ENCODE results near the gene SCT. TPM values are rescaled to one million over a fixed set of nuclear protein-coding genes. Genes with fewer than 3 reads are reported as not detected.

Gene SCT
- total RNA-seq, 1 donor from 2014 or later, result 74.6 TPM

DNA sequence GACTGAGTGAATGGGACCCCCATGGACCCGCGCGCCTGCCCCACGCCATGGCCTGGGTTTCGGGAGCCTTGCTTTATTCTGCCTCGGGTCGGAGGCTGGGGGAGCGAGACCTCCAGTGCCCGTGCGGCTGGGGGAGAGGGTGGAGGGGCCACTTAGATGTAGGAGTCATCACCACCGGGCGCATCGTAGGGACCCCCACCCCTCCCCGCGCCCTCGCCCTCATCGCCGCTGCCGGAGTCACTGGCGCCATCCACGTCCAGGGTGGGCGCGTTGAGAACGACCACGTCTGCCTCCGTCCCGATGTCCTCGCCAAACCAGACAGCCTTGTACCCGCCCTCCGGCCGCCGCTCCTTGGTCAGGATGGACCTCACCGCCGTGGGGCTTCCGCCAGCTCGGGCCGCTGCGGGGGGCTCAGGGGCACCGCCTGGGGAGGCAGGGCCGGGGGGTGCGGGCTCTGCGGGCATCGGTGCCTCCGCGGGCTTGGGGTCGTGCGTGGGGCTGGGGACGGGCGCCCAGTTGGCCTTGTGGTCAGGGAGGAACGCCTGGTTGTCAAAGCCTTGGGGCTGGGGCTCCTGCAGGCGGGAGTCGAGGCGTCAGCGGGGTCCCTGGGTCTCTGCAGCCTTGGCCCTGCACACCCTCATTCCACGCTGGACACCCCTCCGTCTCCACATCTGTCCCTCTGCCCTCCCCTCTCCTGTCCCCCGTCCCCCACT, 9.6 kb downstream of the SCT start:
- no peak overlapping the region for H3K27ac ChIP-seq (ENCODE audit: low read depth, low read length)
- H3K9me3 ChIP-seq (ENCODE audit: control insufficient read depth in 3 of 3, low read length in 3 of 3), result no peaks in the 10 kb centered on the region
- H3K36me3 ChIP-seq (ENCODE audit: control insufficient read depth in 3 of 3, insufficient read depth in 3 of 3, low read length in 3 of 3), result peaks cover 7 to 11% (median 9%) of the 10 kb centered on the region in 3 donors
- no peak overlapping the region for H3K9ac ChIP-seq (ENCODE audit: low read depth in 1 of 3, low read length in 3 of 3)
- no peak overlapping the region for H3K4me3 ChIP-seq (ENCODE audit: low read length in 3 of 3)
- H3K4me1 ChIP-seq (ENCODE audit: control insufficient read depth in 3 of 3, insufficient read depth in 3 of 3, low read length in 3 of 3), result peaks cover 29 to 34% (median 29%) of the 10 kb centered on the region in 3 donors
- H3K27me3 ChIP-seq (ENCODE audit: control insufficient read depth in 3 of 3, insufficient read depth in 3 of 3, low read length in 3 of 3), result no peaks in the 10 kb centered on the region

DNA sequence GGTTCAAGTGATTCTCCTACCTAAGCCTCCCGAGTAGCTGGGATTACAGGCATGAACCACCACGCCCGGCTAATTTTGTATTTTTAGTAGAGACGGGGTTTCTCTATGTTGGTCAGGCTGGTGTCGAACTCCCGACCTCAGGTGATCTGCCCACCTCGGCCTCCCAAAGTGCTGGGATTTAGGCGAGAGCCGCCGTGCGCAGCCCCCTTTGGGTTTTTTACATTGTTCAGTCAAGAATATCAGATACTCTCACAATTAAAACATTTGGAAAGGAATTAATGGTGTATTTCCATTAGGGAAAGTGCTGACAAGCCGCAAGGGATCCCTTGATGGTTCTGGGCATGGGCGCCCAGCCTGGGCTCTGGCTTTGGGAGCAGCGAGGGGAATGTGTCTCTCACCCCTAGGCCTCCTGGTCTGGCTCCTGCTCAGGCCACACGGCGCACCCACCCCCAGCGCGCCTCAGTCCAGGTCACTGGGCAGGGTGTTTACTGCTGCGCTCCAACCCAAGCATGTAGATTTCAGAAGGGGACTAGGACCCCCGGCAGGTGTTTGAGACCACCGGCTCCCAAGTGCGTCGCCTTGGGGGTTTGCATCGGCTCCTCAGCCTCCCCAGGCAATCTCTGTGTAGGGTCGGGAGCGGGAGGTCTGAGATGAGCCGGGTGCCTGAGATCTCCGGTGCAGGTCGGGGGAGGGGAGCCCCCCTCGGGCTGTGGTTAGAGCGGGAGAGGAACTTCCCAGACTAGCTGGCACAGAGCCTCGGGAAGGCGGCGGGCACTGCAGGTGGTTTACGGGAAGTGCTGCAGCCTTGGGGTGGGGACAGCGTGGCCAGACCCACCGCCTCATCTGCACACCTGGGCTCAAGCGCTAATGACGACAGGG, 10.4 kb downstream of the SCT start:
- Histone ChIP-seq H3K4me3 (ENCODE audit: low read length in 3 of 3) (peak overlapping the region; percentile 61 to 94 (median 91)), H3K4me1 (ENCODE audit: control insufficient read depth in 3 of 3, insufficient read depth in 3 of 3, low read length in 3 of 3) (peaks cover 35 to 42% (median 35%) of the 10 kb centered on the region in 3 donors), H3K36me3 (ENCODE audit: control insufficient read depth in 3 of 3, insufficient read depth in 3 of 3, low read length in 3 of 3) (peaks cover 7 to 16% (median 14%) of the 10 kb centered on the region in 3 donors), H3K9ac (ENCODE audit: low read depth in 1 of 3, low read length in 3 of 3) (no peak overlapping the region), H3K27me3 (ENCODE audit: control insufficient read depth in 3 of 3, insufficient read depth in 3 of 3, low read length in 3 of 3) (no peaks in the 10 kb centered on the region), H3K27ac (ENCODE audit: low read depth, low read length) (peak overlapping the region; percentile 51), H3K9me3 (ENCODE audit: control insufficient read depth in 3 of 3, low read length in 3 of 3) (no peaks in the 10 kb centered on the region)

DNA sequence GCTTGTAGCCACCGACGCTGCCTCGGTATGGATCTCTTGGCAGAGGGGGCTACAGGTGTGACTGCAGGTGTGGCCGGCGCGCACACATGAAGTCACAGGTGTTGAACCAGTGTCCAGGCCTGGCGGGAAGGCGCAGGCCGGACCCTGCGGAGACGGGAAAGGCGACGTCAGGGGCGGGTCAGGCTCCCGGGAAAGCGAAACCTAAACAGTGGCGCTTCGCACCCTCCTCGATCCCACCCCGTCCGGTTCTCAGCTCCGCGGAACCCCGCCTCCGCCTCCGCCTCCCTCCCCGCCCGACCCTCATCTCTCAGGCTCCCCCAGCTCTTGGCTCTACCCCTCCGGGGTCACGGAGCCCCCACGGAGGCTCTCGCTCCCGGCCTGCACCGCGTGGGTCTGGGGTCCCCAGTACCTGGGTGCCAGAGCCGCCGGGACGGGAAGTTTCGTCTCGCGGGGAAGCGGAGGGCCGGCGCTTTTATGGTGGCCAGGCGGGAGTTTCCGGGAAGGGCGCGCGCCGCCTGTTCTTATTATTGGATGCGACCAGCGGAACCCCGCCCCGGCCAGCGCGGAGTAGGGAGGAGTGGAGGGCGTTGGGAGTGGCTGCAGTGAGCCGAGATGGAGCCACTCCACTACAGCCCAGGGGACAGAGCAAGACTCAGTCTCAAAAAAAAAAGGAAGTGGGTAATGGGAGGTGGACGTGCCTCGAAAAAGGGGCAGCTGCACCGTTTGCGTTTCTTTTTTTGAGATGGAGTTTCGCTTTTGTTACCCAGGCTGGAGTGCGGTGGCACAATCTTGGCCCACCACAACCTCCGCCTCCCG, 11.3 kb downstream of the SCT start, which contains the start of gene IRF7:
Gene IRF7 (minus strand): TSS at position 447 of the 816 bp plus-strand sequence. CDS start 586 bp downstream, outside the sequence.
- Histone ChIP-seq H3K4me1 (ENCODE audit: control insufficient read depth in 3 of 3, insufficient read depth in 3 of 3, low read length in 3 of 3) (peaks cover 35 to 44% (median 37%) of the 10 kb centered on the region in 3 donors), H3K27ac (ENCODE audit: low read depth, low read length) (peak within 1 kb of the TSS; percentile 92), H3K4me3 (ENCODE audit: low read length in 3 of 3) (peak within 1 kb of the TSS; percentile 85 to 94 (median 91)), H3K9me3 (ENCODE audit: control insufficient read depth in 3 of 3, low read length in 3 of 3) (no peaks in the 10 kb centered on the region), H3K27me3 (ENCODE audit: control insufficient read depth in 3 of 3, insufficient read depth in 3 of 3, low read length in 3 of 3) (no peaks in the 10 kb centered on the region), H3K9ac (ENCODE audit: low read depth in 1 of 3, low read length in 3 of 3) (peak within 1 kb of the TSS; percentile 85 to 92 (median 90)), H3K36me3 (ENCODE audit: control insufficient read depth in 3 of 3, insufficient read depth in 3 of 3, low read length in 3 of 3) (peaks cover 16 to 25% (median 23%) of the 10 kb centered on the region in 3 donors)

DNA sequence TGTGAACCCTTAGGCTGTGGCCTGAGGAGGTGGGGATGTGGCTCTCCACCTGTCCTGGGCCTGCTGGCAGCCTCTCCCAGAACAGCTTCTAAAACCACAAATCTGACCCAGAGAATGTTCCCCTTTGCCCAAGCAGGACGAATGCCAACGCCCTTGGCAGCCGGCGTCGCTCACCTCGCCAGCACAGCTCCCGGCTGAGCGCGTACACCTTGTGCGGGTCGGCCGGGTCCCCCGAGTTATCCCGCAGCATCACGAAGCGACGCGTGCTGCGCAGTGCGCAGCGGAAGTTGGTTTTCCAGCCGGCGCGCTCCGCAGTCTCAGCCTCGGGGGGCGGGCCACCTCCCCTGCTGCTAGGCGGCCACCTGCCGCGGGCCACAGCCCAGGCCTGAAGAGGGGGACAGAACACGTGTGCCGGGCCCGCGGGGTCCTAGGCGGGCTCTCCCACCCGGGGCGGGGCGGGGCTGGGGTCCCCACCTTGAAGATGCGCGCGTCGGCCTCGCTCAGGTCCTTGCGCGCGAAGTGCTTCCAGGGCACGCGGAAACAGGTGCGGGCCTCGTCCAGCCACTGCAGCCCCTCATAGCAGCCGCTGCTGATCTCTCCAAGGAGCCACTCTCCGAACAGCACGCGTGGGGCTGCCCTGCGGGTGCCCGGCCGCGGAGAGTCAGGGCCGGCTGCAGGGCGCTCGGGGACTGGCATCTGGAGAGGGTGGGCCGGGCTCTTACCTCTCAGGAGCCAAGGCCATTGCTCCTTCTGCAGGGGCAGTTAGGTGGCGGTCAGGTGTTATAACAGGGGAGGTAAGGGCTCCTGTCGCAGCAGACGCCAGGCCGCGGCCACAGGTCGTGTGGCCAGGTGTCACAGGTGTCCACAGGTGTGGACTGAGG, 12.1 kb downstream of the SCT start:
- Histone ChIP-seq H3K36me3 (ENCODE audit: control insufficient read depth in 3 of 3, insufficient read depth in 3 of 3, low read length in 3 of 3) (peaks cover 24 to 33% (median 29%) of the 10 kb centered on the region in 3 donors), H3K4me3 (ENCODE audit: low read length in 3 of 3) (peak overlapping the region; percentile 85 to 94 (median 91)), H3K27me3 (ENCODE audit: control insufficient read depth in 3 of 3, insufficient read depth in 3 of 3, low read length in 3 of 3) (no peaks in the 10 kb centered on the region), H3K9ac (ENCODE audit: low read depth in 1 of 3, low read length in 3 of 3) (peak overlapping the region; percentile 85 to 92 (median 90)), H3K9me3 (ENCODE audit: control insufficient read depth in 3 of 3, low read length in 3 of 3) (no peaks in the 10 kb centered on the region), H3K27ac (ENCODE audit: low read depth, low read length) (peak overlapping the region; percentile 92), H3K4me1 (ENCODE audit: control insufficient read depth in 3 of 3, insufficient read depth in 3 of 3, low read length in 3 of 3) (peaks cover 35 to 44% (median 37%) of the 10 kb centered on the region in 3 donors)

DNA sequence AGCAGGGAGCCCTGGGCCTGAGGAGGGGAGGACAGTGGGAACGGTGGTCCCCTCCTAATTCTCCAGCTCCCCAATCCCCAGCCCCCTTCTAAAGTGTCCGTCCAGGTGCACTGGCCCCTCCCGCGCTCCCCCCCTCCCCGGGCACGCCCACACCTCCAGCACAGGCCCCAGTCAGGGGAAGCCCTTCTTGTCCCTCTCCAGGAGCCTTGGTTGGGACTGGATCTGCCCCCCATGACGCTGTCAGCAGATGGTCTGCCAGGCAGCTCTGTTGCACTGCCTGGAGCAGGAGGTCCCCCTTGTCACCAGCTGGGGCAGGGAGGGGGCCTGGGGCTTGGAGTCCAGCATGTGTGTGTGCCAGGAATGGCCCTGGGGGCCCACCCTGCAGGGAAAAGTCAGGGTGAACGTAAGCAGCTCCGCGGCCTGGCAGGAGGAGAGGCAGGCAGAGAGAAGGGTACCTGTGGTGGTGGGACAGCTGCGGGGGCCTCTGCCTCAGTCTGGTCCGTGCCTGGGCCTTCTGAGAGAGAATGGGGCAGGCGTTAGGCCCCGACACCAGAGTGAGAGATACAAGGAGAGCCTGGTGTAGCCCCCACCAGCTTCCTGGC, 12.9 kb downstream of the SCT start:
- Histone ChIP-seq H3K36me3 (ENCODE audit: control insufficient read depth in 3 of 3, insufficient read depth in 3 of 3, low read length in 3 of 3) (peaks cover 27 to 38% (median 32%) of the 10 kb centered on the region in 3 donors), H3K9ac (ENCODE audit: low read depth in 1 of 3, low read length in 3 of 3) (peak overlapping the region; percentile 53 to 90 (median 57)), H3K27me3 (ENCODE audit: control insufficient read depth in 3 of 3, insufficient read depth in 3 of 3, low read length in 3 of 3) (no peaks in the 10 kb centered on the region), H3K9me3 (ENCODE audit: control insufficient read depth in 3 of 3, low read length in 3 of 3) (no peaks in the 10 kb centered on the region), H3K4me3 (ENCODE audit: low read length in 3 of 3) (peak overlapping the region; percentile 35 to 94 (median 91)), H3K27ac (ENCODE audit: low read depth, low read length) (peak overlapping the region; percentile 51), H3K4me1 (ENCODE audit: control insufficient read depth in 3 of 3, insufficient read depth in 3 of 3, low read length in 3 of 3) (peaks cover 35 to 44% (median 37%) of the 10 kb centered on the region in 3 donors)

DNA sequence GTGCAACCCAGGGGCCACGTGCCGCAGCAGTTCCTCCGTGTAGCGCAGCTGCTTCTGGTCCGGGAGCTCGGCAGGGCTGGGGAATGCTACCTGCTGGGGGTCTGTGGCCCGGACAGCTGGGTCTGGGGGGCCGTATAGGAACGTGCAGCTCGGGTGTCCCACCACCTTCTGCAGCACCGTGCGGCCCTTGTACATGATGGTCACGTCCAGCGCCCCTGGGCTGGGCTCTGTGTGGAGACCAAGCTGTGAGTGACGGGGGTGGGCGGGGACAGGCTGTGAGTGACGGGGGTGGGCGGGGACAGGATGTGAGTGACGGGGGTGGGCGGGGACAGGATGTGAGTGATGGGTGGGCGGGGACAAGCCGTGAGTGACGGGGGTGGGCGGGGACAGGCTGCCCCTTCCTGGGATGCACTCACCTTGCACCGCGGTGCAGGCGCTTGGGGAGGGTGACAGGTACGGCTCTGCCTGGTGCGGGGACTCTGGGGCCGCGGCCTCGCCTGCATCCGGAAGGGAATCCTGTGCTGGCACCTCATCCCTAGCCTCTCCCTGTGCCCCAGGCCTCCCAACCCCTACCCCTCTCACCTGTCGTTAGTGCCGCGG, 13.5 kb downstream of the SCT start:
- Histone ChIP-seq H3K27me3 (ENCODE audit: control insufficient read depth in 3 of 3, insufficient read depth in 3 of 3, low read length in 3 of 3) (no peaks in the 10 kb centered on the region), H3K27ac (ENCODE audit: low read depth, low read length) (peak overlapping the region; percentile 65), H3K4me3 (ENCODE audit: low read length in 3 of 3) (no peak overlapping the region), H3K9me3 (ENCODE audit: control insufficient read depth in 3 of 3, low read length in 3 of 3) (no peaks in the 10 kb centered on the region), H3K9ac (ENCODE audit: low read depth in 1 of 3, low read length in 3 of 3) (no peak overlapping the region), H3K4me1 (ENCODE audit: control insufficient read depth in 3 of 3, insufficient read depth in 3 of 3, low read length in 3 of 3) (peaks cover 35 to 44% (median 37%) of the 10 kb centered on the region in 3 donors), H3K36me3 (ENCODE audit: control insufficient read depth in 3 of 3, insufficient read depth in 3 of 3, low read length in 3 of 3) (peaks cover 33 to 44% (median 39%) of the 10 kb centered on the region in 3 donors)

DNA sequence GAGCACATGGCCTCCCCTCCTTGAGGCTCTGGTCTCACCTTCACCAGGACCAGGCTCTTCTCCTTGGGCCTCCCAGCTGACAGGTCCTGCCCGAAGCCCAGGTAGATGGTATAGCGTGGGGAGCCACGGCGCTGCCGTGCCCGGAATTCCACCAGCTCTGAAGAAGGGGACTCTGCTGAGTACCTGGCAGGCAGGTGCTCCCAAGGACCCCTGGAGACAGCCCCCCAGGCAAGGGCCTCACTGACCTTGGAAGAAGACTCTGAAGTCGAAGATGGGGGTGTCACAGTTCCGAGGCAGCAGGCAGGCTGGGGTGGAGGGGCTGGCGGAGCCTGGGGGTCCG, 14.1 kb downstream of the SCT start:
- Histone ChIP-seq H3K9ac (ENCODE audit: low read depth in 1 of 3, low read length in 3 of 3) (peak overlapping the region in 1 of 3 donors; percentile 54), H3K36me3 (ENCODE audit: control insufficient read depth in 3 of 3, insufficient read depth in 3 of 3, low read length in 3 of 3) (peaks cover 39 to 48% (median 39%) of the 10 kb centered on the region in 3 donors), H3K4me1 (ENCODE audit: control insufficient read depth in 3 of 3, insufficient read depth in 3 of 3, low read length in 3 of 3) (peaks cover 35 to 44% (median 37%) of the 10 kb centered on the region in 3 donors), H3K9me3 (ENCODE audit: control insufficient read depth in 3 of 3, low read length in 3 of 3) (no peaks in the 10 kb centered on the region), H3K4me3 (ENCODE audit: low read length in 3 of 3) (no peak overlapping the region), H3K27ac (ENCODE audit: low read depth, low read length) (peak overlapping the region; percentile 65), H3K27me3 (ENCODE audit: control insufficient read depth in 3 of 3, insufficient read depth in 3 of 3, low read length in 3 of 3) (no peaks in the 10 kb centered on the region)

DNA sequence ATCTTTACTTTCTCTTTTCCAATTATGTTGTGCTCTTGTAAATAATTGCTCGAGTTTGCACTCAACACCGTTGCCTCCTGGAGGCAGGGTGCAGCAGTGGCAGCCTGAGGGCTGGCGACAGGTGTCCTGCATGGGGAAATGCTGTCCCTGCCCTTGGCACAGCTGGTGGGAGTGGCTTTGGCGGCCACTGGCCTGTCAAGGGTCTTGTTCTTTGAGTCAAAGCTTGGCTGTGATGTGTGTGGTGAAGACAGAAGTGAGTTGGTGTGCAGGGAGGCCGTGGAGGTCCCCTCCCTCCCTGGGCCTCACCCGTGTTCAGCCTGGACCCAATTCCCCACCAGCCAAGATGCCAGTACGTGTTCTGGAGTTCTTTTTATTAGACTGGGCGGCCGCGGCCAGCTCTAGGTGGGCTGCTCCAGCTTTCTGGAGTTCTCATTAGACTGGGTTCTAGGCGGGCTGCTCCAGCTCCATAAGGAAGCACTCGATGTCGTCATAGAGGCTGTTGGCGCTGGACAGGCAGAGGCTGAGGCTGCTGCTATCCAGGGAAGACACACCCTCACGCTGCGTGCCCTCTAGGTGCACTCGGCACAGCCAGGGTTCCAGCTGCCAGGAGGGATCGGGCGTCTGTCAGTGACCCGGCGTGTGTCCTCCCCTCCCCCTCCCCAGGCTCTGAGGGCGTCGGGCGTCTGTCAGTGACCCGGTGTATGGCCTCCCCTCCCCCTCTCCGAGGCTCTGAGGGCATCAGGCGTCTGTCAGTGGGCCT, 14.6 kb downstream of the SCT start:
- peak overlapping the region in 2 of 3 donors; percentile 22 to 35 for H3K4me3 ChIP-seq (ENCODE audit: low read length in 3 of 3)
- no peaks in the 10 kb centered on the region for H3K27me3 ChIP-seq (ENCODE audit: control insufficient read depth in 3 of 3, insufficient read depth in 3 of 3, low read length in 3 of 3)
- peaks cover 35 to 44% (median 37%) of the 10 kb centered on the region in 3 donors for H3K4me1 ChIP-seq (ENCODE audit: control insufficient read depth in 3 of 3, insufficient read depth in 3 of 3, low read length in 3 of 3)
- H3K9ac ChIP-seq (ENCODE audit: low read depth in 1 of 3, low read length in 3 of 3), result peak overlapping the region in 1 of 3 donors; percentile 54
- H3K36me3 ChIP-seq (ENCODE audit: control insufficient read depth in 3 of 3, insufficient read depth in 3 of 3, low read length in 3 of 3), result peaks cover 44 to 54% (median 44%) of the 10 kb centered on the region in 3 donors
- H3K9me3 ChIP-seq (ENCODE audit: control insufficient read depth in 3 of 3, low read length in 3 of 3), result no peaks in the 10 kb centered on the region
- H3K27ac ChIP-seq (ENCODE audit: low read depth, low read length), result peak overlapping the region; percentile 65
